Neuronal stem cell (in vitro differentiated cells): Measurements from ENCODE around the gene SENP7.

ENCODE experiments used
- DNase-seq: peaks from one replicate; pipeline ENCODE4 v3.0.0-alpha.2; 2013; ENCODE audit warnings: low spot score
- H2AFZ ChIP-seq: one replicate; pipeline ENCODE4 v1.6.1; 2013; ENCODE audit warnings: mild to moderate bottlenecking, low read length, inconsistent platforms
- H2AK5ac ChIP-seq: 2 replicates; pipeline ENCODE4 v1.6.1; 2013; ENCODE audit warnings: low read depth, mild to moderate bottlenecking, inconsistent platforms, low read length, moderate library complexity, mixed read lengths
- H2BK120ac ChIP-seq: 2 replicates; pipeline ENCODE4 v1.6.1; 2013; ENCODE audit warnings: low read depth, mild to moderate bottlenecking, inconsistent platforms, low read length, moderate library complexity, mixed read lengths
- H2BK12ac ChIP-seq: one replicate; pipeline ENCODE4 v1.6.1; 2013; ENCODE audit warnings: low read length, inconsistent platforms
- H2BK15ac ChIP-seq: 2 replicates; pipeline ENCODE4 v1.6.1; 2013; ENCODE audit warnings: mild to moderate bottlenecking, low read length, inconsistent platforms, mixed read lengths
- H2BK5ac ChIP-seq: one replicate; pipeline ENCODE4 v1.6.1; 2013; ENCODE audit warnings: inconsistent platforms, mild to moderate bottlenecking, low read length, moderate library complexity
- H3K14ac ChIP-seq: one replicate; pipeline ENCODE4 v1.6.1; 2013; ENCODE audit warnings: low read length, inconsistent platforms
- H3K18ac ChIP-seq: 2 replicates; pipeline ENCODE4 v1.6.1; 2013; ENCODE audit warnings: low read length, inconsistent platforms
- H3K23ac ChIP-seq: 2 replicates; pipeline ENCODE4 v1.6.1; 2013; ENCODE audit warnings: low read depth, mild to moderate bottlenecking, mixed read lengths, low read length, inconsistent platforms; ENCODE audit not compliant: poor library complexity
- H3K27ac ChIP-seq: replicated peaks from 3 replicates; pipeline ENCODE4 v1.5.1; 2013; ENCODE audit warnings: low read length, inconsistent platforms
- H3K27me3 ChIP-seq, 3 experiments: 2 replicates each; pipeline ENCODE4 v1.6.1; 2013; ENCODE audit warnings: low read length in 3 of 3, mild to moderate bottlenecking in 2 of 3, inconsistent platforms in 1 of 3, low read depth in 1 of 3, mixed read lengths in 1 of 3, moderate library complexity in 1 of 3; ENCODE audit not compliant: control insufficient read depth in 3 of 3, insufficient read depth in 3 of 3
- H3K36me3 ChIP-seq, 2 donors: replicated peaks in 1 of 2; 2 replicates each; pipeline ENCODE4 v1.6.1; 2013; ENCODE audit warnings: low read length in 2 of 2; ENCODE audit not compliant: control insufficient read depth in 2 of 2, insufficient read depth in 2 of 2
- H3K4ac ChIP-seq: 2 replicates; pipeline ENCODE4 v1.6.1; 2013; ENCODE audit warnings: inconsistent platforms, mild to moderate bottlenecking, low read length, moderate library complexity
- H3K4me1 ChIP-seq, 2 donors: 1 replicate in 1 of 2; 2 replicates in 1 of 2; pipeline ENCODE4 v1.6.1; 2013; ENCODE audit warnings: low read length in 2 of 2, low read depth in 1 of 2; ENCODE audit not compliant: control insufficient read depth in 2 of 2, insufficient read depth in 1 of 2
- H3K4me2 ChIP-seq: one replicate; pipeline ENCODE4 v1.6.1; 2013; ENCODE audit warnings: mild to moderate bottlenecking, low read length, inconsistent platforms; ENCODE audit not compliant: insufficient read depth, poor library complexity, severe bottlenecking
- H3K4me3 ChIP-seq, 2 donors: 2 replicates each; pipeline ENCODE4 v1.5.1; 2013; ENCODE audit warnings: low read length in 2 of 2, mild to moderate bottlenecking in 2 of 2, inconsistent platforms in 1 of 2, moderate library complexity in 1 of 2
- H3K79me1 ChIP-seq: one replicate; pipeline ENCODE4 v1.6.1; 2013; ENCODE audit warnings: low read depth, mild to moderate bottlenecking, inconsistent platforms, low read length, moderate library complexity
- H3K9ac ChIP-seq: one replicate; pipeline ENCODE4 v1.6.1; 2013; ENCODE audit warnings: mild to moderate bottlenecking, low read depth, low read length, inconsistent platforms; ENCODE audit not compliant: poor library complexity
- H3K9me3 ChIP-seq, 2 donors: replicated peaks in 1 of 2; 2 replicates each; pipeline versions ENCODE3 to v1.6.1; 2013; ENCODE audit warnings: low read length in 2 of 2, mild to moderate bottlenecking in 2 of 2, inconsistent platforms in 1 of 2, low read depth in 1 of 2, mixed read lengths in 1 of 2, moderate library complexity in 1 of 2; ENCODE audit not compliant: control insufficient read depth in 2 of 2, insufficient read depth in 1 of 2
- H4K8ac ChIP-seq: one replicate; pipeline ENCODE4 v1.6.1; 2013; ENCODE audit warnings: low read depth, mild to moderate bottlenecking, inconsistent platforms, low read length, moderate library complexity
- H4K91ac ChIP-seq: one replicate; pipeline ENCODE4 v1.6.1; 2013; ENCODE audit warnings: low read length, low read depth, mild to moderate bottlenecking, inconsistent platforms; ENCODE audit not compliant: poor library complexity
- WGBS, 2 donors: extraction: QIAGEN DNeasy Blood & Tissue Kit; methylation state at CpG; one replicate each; pipeline ENCODE4 v1.1.7; 2013; ENCODE audit warnings: missing lambda C conversion rate in 2 of 2, mixed read lengths in 1 of 2; ENCODE audit not compliant: insufficient read length in 2 of 2, insufficient replicate concordance in 1 of 2; ENCODE audit errors: extremely low coverage in 2 of 2; 5-methylcytosine and 5-hydroxymethylcytosine counted together

Gene SENP7

GRCh38 chr3:101284757-101285156, 228.3 kb downstream of the SENP7 start:
- no peaks in the 10 kb centered on the region for H3K9me3 ChIP-seq
- H3K4me2 ChIP-seq = no peak overlapping the region
- no peak overlapping the region for H2BK12ac ChIP-seq
- H2BK5ac ChIP-seq = no peak overlapping the region
- no peaks in the 10 kb centered on the region for H3K79me1 ChIP-seq
- no peak for DNase-seq
- no peak overlapping the region for H3K9ac ChIP-seq
- no peak overlapping the region for H4K8ac ChIP-seq
- no peak overlapping the region for H2BK15ac ChIP-seq
- H2AK5ac ChIP-seq = no peak overlapping the region
- H2AFZ ChIP-seq = no peak overlapping the region
- no peaks in the 10 kb centered on the region for H3K4me1 ChIP-seq
- H3K4me3 ChIP-seq = no peak overlapping the region
- no peak overlapping the region for H3K23ac ChIP-seq
- no peak overlapping the region for H2BK120ac ChIP-seq
- no peak overlapping the region for H3K27ac ChIP-seq
- no peak overlapping the region for H3K18ac ChIP-seq
- H3K36me3 ChIP-seq = no peaks in the 10 kb centered on the region
- WGBS, 2 donors = no CpG with 5 or more reads among the region's 1 CpG
- H3K14ac ChIP-seq = no peak overlapping the region
- H4K91ac ChIP-seq = no peak overlapping the region
- H3K27me3 ChIP-seq = no peaks in the 10 kb centered on the region
- no peak overlapping the region for H3K4ac ChIP-seq

GRCh38 chr3:101281521-101282030, 231.4 kb downstream of the SENP7 start:
- Histone ChIP-seq H3K4me3 (no peak overlapping the region), H2BK120ac (no peak overlapping the region), H4K91ac (no peak overlapping the region), H3K27ac (no peak overlapping the region), H3K9ac (no peak overlapping the region), H3K4me1 (no peaks in the 10 kb centered on the region), H3K23ac (no peak overlapping the region), H3K18ac (no peak overlapping the region), H3K79me1 (no peaks in the 10 kb centered on the region), H3K4me2 (no peak overlapping the region), H2AFZ (no peak overlapping the region), H2BK12ac (no peak overlapping the region), H2BK15ac (no peak overlapping the region), H3K36me3 (no peaks in the 10 kb centered on the region), H3K9me3 (no peaks in the 10 kb centered on the region), H2BK5ac (no peak overlapping the region), H2AK5ac (no peak overlapping the region), H4K8ac (no peak overlapping the region), H3K4ac (no peak overlapping the region), H3K14ac (no peak overlapping the region), H3K27me3 (no peaks in the 10 kb centered on the region)
- no CpG with 5 or more reads among the region's 3 CpGs for WGBS, 2 donors
- DNase-seq = no peak

GRCh38 chr3:101279765-101280385, 233.1 kb downstream of the SENP7 start:
- Histone ChIP-seq H4K91ac (no peak overlapping the region), H3K4me1 (no peaks in the 10 kb centered on the region), H3K4me2 (no peak overlapping the region), H3K4me3 (no peak overlapping the region), H3K9ac (no peak overlapping the region), H3K36me3 (no peaks in the 10 kb centered on the region), H3K14ac (no peak overlapping the region), H3K18ac (no peak overlapping the region), H3K9me3 (no peaks in the 10 kb centered on the region), H3K4ac (no peak overlapping the region), H3K23ac (no peak overlapping the region), H2AFZ (no peak overlapping the region), H2BK15ac (no peak overlapping the region), H3K27ac (no peak overlapping the region), H2BK12ac (no peak overlapping the region), H2BK5ac (no peak overlapping the region), H4K8ac (no peak overlapping the region), H3K79me1 (no peaks in the 10 kb centered on the region), H2AK5ac (no peak overlapping the region), H3K27me3 (no peaks in the 10 kb centered on the region), H2BK120ac (no peak overlapping the region)
- DNase-seq = no peak
- WGBS, 2 donors = no CpG with 5 or more reads among the region's 1 CpG

- no peaks in the 10 kb centered on the region for H3K27me3 ChIP-seq
- no peak overlapping the region for H3K9ac ChIP-seq
- H3K27ac ChIP-seq = no peak overlapping the region
- H3K18ac ChIP-seq = no peak overlapping the region
- no peak overlapping the region for H3K4me2 ChIP-seq
- no peak overlapping the region for H3K4ac ChIP-seq
- H2BK5ac ChIP-seq = no peak overlapping the region
- H3K9me3 ChIP-seq = no peaks in the 10 kb centered on the region
- H2BK12ac ChIP-seq = no peak overlapping the region
- no peak overlapping the region for H2BK120ac ChIP-seq
- no peak overlapping the region for H2AFZ ChIP-seq
- H2AK5ac ChIP-seq = no peak overlapping the region
- H3K4me3 ChIP-seq = no peak overlapping the region
- no peak overlapping the region for H3K23ac ChIP-seq
- H3K79me1 ChIP-seq = no peaks in the 10 kb centered on the region
- no peaks in the 10 kb centered on the region for H3K4me1 ChIP-seq
- no peak overlapping the region for H3K14ac ChIP-seq
- no peak overlapping the region for H4K8ac ChIP-seq
- DNase-seq = no peak
- H3K36me3 ChIP-seq = no peaks in the 10 kb centered on the region
- no peak overlapping the region for H4K91ac ChIP-seq
- no peak overlapping the region for H2BK15ac ChIP-seq
Observed at GRCh38 chr3:101279162-101279561, 233.8 kb downstream of the SENP7 start.
